HepG2 (cell line): ENCODE data around the gene ZKSCAN2. TPM values are rescaled to one million over a fixed set of nuclear protein-coding genes. Genes with fewer than 3 reads are reported as not detected.

Experiments
- ATM ChIP-seq: fragments of 450-650 bp; IDR thresholded peaks from 2 replicates; pipeline ENCODE4 v1.7.1; 2017; ENCODE audit warnings: mild to moderate bottlenecking, borderline replicate concordance
- BCL3 ChIP-seq: sonication (generic); formaldehyde crosslinking; IDR thresholded peaks from 2 replicates; pipeline ENCODE4 v1.5.1; 2020; ENCODE audit warnings: mild to moderate bottlenecking, missing genetic modification reagents, moderate library complexity
- ERF ChIP-seq: IDR thresholded peaks from 2 replicates; pipeline ENCODE4 v1.6.1; 2018; ENCODE audit warnings: missing biosample characterization, missing genetic modification reagents
- FOXA3 ChIP-seq: IDR thresholded peaks from 2 replicates; pipeline ENCODE4 v1.6.1; 2016; ENCODE audit warnings: missing genetic modification reagents, missing compliant biosample characterization
- GABPA ChIP-seq, 2 experiments: IDR thresholded peaks; 2 replicates each; pipeline ENCODE4 v1.6.1; 2011 to 2016; ENCODE audit warnings: low read depth in 2 of 2, low read length in 1 of 2, missing biosample characterization in 1 of 2, missing genetic modification characterization in 1 of 2
- IKZF5 ChIP-seq: IDR thresholded peaks from 2 replicates; pipeline ENCODE4 v1.6.1; 2018; ENCODE audit warnings: missing genetic modification reagents, mild to moderate bottlenecking, missing compliant biosample characterization
- PCBP2 ChIP-seq: fragments of 200-400 bp; formaldehyde crosslinking; optimal IDR thresholded peaks from 2 replicates; pipeline ENCODE3; 2018; ENCODE audit warnings: low read length, low read depth; ENCODE audit not compliant: poor library complexity, severe bottlenecking
- POGZ ChIP-seq: sonication (generic); formaldehyde crosslinking; IDR thresholded peaks from 2 replicates; pipeline ENCODE4 v1.4.0; 2020; ENCODE audit warnings: mild to moderate bottlenecking, missing genetic modification reagents
- RAD51 ChIP-seq: fragments of 450-650 bp; IDR thresholded peaks from 2 replicates; pipeline ENCODE4 v1.6.1; 2016; ENCODE audit warnings: borderline replicate concordance
- RFXANK ChIP-seq: IDR thresholded peaks from 2 replicates; pipeline ENCODE4 v1.6.1; 2016
- ZBTB33 ChIP-seq: sonication (generic); formaldehyde crosslinking; IDR thresholded peaks from 2 replicates; pipeline ENCODE4 v1.4.0; 2020; ENCODE audit warnings: missing genetic modification reagents
- ZBTB49 ChIP-seq: sonication (generic); formaldehyde crosslinking; IDR thresholded peaks from 2 replicates; pipeline ENCODE4 v1.4.0; 2020; ENCODE audit warnings: missing genetic modification reagents, borderline replicate concordance
- ZBTB7A ChIP-seq: sonication (generic); formaldehyde crosslinking; IDR thresholded peaks from 2 replicates; pipeline ENCODE4 v1.8.0; 2022; ENCODE audit warnings: mild to moderate bottlenecking, missing genetic modification reagents
- ZBTB7B ChIP-seq: sonication (generic); formaldehyde crosslinking; IDR thresholded peaks from 2 replicates; pipeline ENCODE4 v1.4.0; 2020; ENCODE audit warnings: missing genetic modification reagents
- ZNF232 ChIP-seq: sonication (generic); formaldehyde crosslinking; IDR thresholded peaks from 2 replicates; pipeline ENCODE4 v1.4.0; 2020; ENCODE audit warnings: missing genetic modification reagents, borderline replicate concordance
- ZNF430 ChIP-seq: sonication (generic); formaldehyde crosslinking; IDR thresholded peaks from 2 replicates; pipeline ENCODE4 v1.9.0; 2021; ENCODE audit warnings: mild to moderate bottlenecking, missing genetic modification reagents
- ZNF569 ChIP-seq: sonication (generic); formaldehyde crosslinking; IDR thresholded peaks from 2 replicates; pipeline ENCODE4 v1.5.0; 2020; ENCODE audit warnings: mild to moderate bottlenecking, missing genetic modification reagents, moderate library complexity, borderline replicate concordance
- ZNF619 ChIP-seq: sonication (generic); formaldehyde crosslinking; IDR thresholded peaks from 2 replicates; pipeline ENCODE4 v1.4.0; 2020; ENCODE audit warnings: mild to moderate bottlenecking, missing genetic modification reagents
- ZNF777 ChIP-seq: sonication (generic); formaldehyde crosslinking; IDR thresholded peaks from 2 replicates; pipeline ENCODE4 v1.4.0; 2020; ENCODE audit warnings: missing genetic modification reagents
- ZSCAN21 ChIP-seq: sonication (generic); formaldehyde crosslinking; IDR thresholded peaks from 2 replicates; pipeline ENCODE4 v1.8.0; 2022; ENCODE audit warnings: mild to moderate bottlenecking, missing genetic modification reagents, moderate library complexity, borderline replicate concordance
- polyA plus RNA-seq, 8 experiments: library from polyadenylated mRNA; depleted of rRNA in 3 of 8; stranded (reverse) in 7 of 8; unstranded in 1 of 8; fragments of >200 nt; fragmentation: Illumina TruSeq in 4 of 8; extraction: Trizol in 4 of 8; gene quantifications; 2 replicates each; pipeline versions ENCODE4 v1.2.1 to v1.2.3, GENCODE V29; 2011 to 2016; ENCODE audit warnings: low read depth in 4 of 8, missing spikeins in 1 of 8, mixed read lengths in 1 of 8; ENCODE audit not compliant: insufficient read depth in 1 of 8
- total RNA-seq, 5 experiments: library from RNA; depleted of rRNA; stranded (reverse); fragments of >200 nt; fragmentation: Illumina TruSeq; extraction: Trizol; gene quantifications; 2 replicates each; pipeline ENCODE4 v1.2.3, GENCODE V29; 2016; ENCODE audit warnings: low read depth in 1 of 5

ZKSCAN2 gene
- total and polyA plus RNA-seq, 2 of the 13 experiments (the other 11 are each of a cell fraction or from before 2014, with no cell fraction given), result 4.2 to 11.1 TPM

GRCh38 chr16:25257956-25258860 lies 563 bp upstream of the ZKSCAN2 start (continued):
- TF ChIP-seq ZBTB33 (peak; percentile 32; the same call in 1 of the 2 replicates), ZNF430 (peak; percentile 16; the same call in 1 of the 2 replicates), GABPA (IDR thresholded peaks at IDR 0.05; ENCODE audit: low read depth, low read length) (peak; percentile 57), GABPA (CRISPR knock-in tag; IDR thresholded peaks at IDR 0.05; ENCODE audit: low read depth) (peak; percentile 87), ZBTB7B (peak; percentile 97), ZBTB49 (CRISPR knock-in tag) (no peak), ZSCAN21 (CRISPR knock-in tag) (peak; percentile 52), PCBP2 (peak; percentile 51), POGZ (CRISPR knock-in tag) (peak; percentile 98), FOXA3 (CRISPR knock-in tag) (peak; percentile 76), ATM (no peak), ZNF232 (CRISPR knock-in tag) (peak; percentile 91; the same call in 1 of the 2 replicates), RAD51 (no peak), ZNF569 (no peak), RFXANK (CRISPR knock-in tag) (no peak), BCL3 (CRISPR knock-in tag) (peak; percentile 46; the same call in 1 of the 2 replicates), IKZF5 (CRISPR knock-in tag) (peak; percentile 96), ZNF619 (CRISPR knock-in tag) (no peak; the same call in 1 of the 2 replicates), ZNF777 (CRISPR knock-in tag) (peak; percentile 73), ERF (CRISPR knock-in tag) (peak; percentile 32), ZBTB7A (CRISPR knock-in tag) (peak; percentile 82)
